GM12874 (cell line): Measurements from ENCODE around the gene CREM.

ENCODE experiments used
- TF ChIP-seq, protein P1 (sequence below): IDR thresholded peaks from 2 replicates; pipeline ENCODE4 v1.5.1; 2011; ENCODE audit warnings: low read depth, mild to moderate bottlenecking, control low read depth, low read length, moderate library complexity; ENCODE audit not compliant: insufficient read depth

Gene CREM

DNA sequence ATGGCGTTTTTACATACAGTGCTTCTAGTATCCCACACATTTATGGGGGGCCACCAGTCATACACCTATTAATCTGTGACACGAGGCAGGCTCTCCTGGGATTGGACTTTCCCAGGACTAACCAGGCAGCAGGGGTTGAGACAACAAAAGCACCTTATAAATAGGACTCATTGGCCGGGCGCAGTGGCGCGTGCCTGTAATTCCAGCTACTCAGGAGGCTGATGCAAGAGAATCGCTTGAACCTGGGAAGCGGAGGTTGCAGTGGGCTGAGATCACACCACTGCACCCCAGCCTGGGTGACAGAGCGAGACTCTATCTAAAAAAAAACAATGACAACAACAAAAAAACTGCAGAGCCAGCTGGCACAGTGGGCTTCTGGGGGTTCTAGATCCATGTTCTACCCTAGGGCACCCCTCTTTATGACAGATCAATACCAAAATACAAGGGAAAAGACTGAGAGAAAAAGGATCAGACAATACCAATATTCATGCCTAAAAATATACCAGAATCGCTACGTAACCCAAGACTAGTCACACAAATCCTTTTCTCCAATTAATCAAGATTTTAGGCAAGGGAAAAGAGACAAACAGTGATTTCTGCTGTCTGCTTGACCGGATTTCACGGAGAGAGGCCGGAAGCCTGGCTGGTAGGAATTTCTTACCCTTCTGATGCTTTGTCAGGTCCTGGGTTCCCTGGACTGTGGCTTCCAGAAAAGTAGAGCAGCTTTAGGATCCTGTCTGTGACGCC lies 111.3 kb downstream of the CREM start:
- TF ChIP-seq, protein P1, sequence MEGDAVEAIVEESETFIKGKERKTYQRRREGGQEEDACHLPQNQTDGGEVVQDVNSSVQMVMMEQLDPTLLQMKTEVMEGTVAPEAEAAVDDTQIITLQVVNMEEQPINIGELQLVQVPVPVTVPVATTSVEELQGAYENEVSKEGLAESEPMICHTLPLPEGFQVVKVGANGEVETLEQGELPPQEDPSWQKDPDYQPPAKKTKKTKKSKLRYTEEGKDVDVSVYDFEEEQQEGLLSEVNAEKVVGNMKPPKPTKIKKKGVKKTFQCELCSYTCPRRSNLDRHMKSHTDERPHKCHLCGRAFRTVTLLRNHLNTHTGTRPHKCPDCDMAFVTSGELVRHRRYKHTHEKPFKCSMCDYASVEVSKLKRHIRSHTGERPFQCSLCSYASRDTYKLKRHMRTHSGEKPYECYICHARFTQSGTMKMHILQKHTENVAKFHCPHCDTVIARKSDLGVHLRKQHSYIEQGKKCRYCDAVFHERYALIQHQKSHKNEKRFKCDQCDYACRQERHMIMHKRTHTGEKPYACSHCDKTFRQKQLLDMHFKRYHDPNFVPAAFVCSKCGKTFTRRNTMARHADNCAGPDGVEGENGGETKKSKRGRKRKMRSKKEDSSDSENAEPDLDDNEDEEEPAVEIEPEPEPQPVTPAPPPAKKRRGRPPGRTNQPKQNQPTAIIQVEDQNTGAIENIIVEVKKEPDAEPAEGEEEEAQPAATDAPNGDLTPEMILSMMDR = no peak

DNA sequence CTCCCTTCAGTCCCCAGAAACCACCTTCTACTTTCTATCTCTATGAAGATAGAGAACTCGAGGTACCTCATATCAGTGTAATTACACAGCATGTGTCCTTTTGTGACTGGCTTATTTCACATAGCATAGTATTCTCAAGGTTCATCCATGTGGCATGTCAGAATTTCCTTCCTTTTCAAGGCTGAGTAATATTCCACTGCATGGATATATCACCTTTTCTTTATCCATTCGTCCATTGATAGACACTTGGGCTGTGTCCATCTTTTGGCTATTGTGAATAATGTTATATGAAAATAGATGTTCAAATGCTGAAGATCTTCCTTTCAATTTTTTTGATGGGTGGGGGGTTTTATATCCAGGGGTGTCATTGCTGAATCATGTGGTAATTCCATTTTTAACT lies 117.9 kb downstream of the CREM start:
- TF ChIP-seq, protein P1 = no peak

DNA sequence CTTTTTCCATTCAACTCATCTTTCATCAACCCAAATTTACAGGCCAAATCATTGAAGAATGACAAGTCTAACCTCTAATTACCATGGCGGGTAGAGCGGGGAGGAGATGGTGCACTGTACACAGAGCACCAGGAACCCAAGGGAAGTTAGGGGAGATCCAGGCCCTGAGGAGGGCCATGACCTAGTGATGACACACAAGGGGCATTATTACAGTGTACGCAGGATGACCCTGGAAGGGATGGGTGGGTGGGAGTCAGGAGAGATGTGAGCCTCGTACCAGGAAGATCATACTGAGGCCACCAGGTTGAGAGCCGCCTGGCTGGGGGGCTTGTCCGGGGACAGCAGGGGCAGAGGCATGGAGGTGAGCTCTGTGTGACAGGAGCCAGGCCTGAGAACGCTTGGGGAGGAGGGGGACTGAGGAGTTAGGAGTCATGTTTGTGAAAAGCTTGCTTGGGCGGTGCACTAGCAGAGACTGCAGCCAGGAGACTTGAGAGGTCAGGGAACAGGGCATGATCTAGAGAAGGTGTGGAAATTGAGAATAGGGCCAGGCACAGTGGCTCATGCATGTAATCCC lies 120.2 kb downstream of the CREM start:
- TF ChIP-seq, protein P1 = no peak

- TF ChIP-seq, protein P1 = no peak
Measured at GRCh38 chr10:35251373-35252100, 124.9 kb downstream of the CREM start.

DNA sequence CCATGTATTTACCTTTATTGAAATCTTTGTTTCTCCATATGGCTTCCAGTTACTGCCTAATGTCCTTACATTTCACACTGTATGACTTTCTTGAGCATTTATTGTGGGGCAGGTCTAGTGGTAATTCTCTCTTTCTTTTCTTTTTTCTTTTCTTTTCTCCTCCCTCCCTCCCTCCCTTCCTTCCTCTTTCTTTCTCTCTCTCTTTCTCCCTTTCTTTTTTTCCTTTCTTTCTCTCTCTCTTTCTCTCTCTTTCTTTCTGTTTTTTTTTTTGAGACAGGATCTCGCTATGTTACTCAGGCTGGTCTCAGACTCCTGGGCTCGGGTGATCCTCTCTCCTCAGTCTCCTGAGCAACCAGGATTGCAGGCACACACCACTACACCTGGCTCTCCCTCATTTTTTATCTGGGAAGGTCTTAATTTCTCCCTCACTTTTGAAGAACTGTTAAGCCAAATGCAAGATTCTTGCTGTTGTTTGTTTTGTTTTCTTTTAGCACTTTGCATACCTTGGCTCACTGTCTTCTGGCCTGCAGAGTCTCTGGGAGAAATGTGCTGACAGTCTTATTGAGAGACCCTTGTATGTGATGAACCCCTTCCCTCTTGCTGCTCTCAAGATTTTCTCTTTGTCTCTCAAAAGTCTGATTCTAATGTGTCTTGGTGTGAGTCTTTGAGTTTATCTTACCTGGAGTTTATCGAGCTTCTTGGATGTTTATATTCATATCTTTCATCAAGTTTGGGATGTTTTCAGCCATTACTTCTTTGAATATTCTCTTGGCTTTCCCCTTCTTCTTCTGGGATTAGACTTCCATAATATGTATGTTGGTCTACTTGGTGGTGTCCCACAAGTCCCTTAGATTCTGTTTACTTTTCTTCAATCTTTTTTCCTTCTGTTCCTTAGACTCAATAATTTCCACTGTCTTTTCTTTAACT lies 130.7 kb downstream of the CREM start:
- TF ChIP-seq, protein P1 = no peak

GRCh38 chr10:35259769-35260397 lies 133.2 kb downstream of the CREM start:
- TF ChIP-seq, protein P1 = no peak
